Articular chondrocyte of knee joint (primary cell): Measurements from ENCODE around the gene OR10J4. TPM values are rescaled to one million over a fixed set of nuclear protein-coding genes. Genes with fewer than 3 reads are reported as not detected.

Source experiments
- total RNA-seq: library from RNA; depleted of rRNA; stranded (reverse); fragments of >200 nt; gene quantifications from 2 replicates; pipeline ENCODE4 v1.2.3, GENCODE V29; 2012

Gene OR10J4
- total RNA-seq, result not detected in 2 replicates

GRCh38 chr1:159431904-159432303, at the start of gene OR10J4:
Gene OR10J4 (plus strand): TSS chr1:159432204.

GRCh38 chr1:159439422-159439821, 7.4 kb downstream of the OR10J4 start, which contains the start of gene OR10J1:
Gene OR10J1 (plus strand): TSS chr1:159439722. CDS start chr1:159439792, 70 bp downstream.

Other genes starting within 250 kb of the OR10J4 start
- not detected in 2 replicates for gene ACKR1, start 227.3 kb upstream of the OR10J4 start, total RNA-seq
- gene FCER1A, start 129.9 kb upstream of the OR10J4 start, total RNA-seq, result not detected in 2 replicates
- not detected in 2 replicates for gene OR10J1, start 7.5 kb downstream of the OR10J4 start, total RNA-seq
- not detected in 2 replicates for gene OR10J5, start 103.8 kb downstream of the OR10J4 start, total RNA-seq
- gene APCS, start 155.6 kb downstream of the OR10J4 start, total RNA-seq, result not detected in 2 replicates